GM12801 (cell line): ENCODE measurements around the gene OSER1.

ENCODE experiments used
- CTCF ChIP-seq: IDR thresholded peaks from one replicate; pipeline ENCODE4 v1.5.1; 2011; ENCODE audit warnings: control low read depth; ENCODE audit not compliant: insufficient read length; ENCODE audit errors: extremely low read depth

The OSER1 gene

GRCh38 chr20:44248410-44248759 lies 37.8 kb upstream of the OSER1 start:
- no peak for TF ChIP-seq CTCF

GRCh38 chr20:44247586-44248409 lies 37.2 kb upstream of the OSER1 start:
- TF ChIP-seq CTCF, result no peak

GRCh38 chr20:44247131-44247571 lies 36.6 kb upstream of the OSER1 start, which contains the start of gene GDAP1L1:
TSS of gene GDAP1L1 (plus strand) at chr20:44247308. CDS start at chr20:44247335, 27 bp downstream.
- TF ChIP-seq CTCF, result no peak

GRCh38 chr20:44245977-44246376 lies 35.4 kb upstream of the OSER1 start:
- no peak for TF ChIP-seq CTCF

- no peak for TF ChIP-seq CTCF
These were observed 31.2 kb upstream of the OSER1 start for GRCh38 chr20:44241796-44242195.

GRCh38 chr20:44235702-44236101 lies 25.1 kb upstream of the OSER1 start:
- TF ChIP-seq CTCF, result no peak

GRCh38 chr20:44234566-44235317 lies 24.2 kb upstream of the OSER1 start:
- TF ChIP-seq CTCF, result no peak
